Measurements from ENCODE around the gene ALOX5. TPM values are rescaled to one million over a fixed set of nuclear protein-coding genes. Genes with fewer than 3 reads are reported as not detected.

Gene ALOX5
- total and polyA plus RNA-seq, 11 donors: 1.3 to 36.1 (median 5.8) TPM

- H3K27me3 ChIP-seq: no peaks in the 10 kb centered on the region
- DNase-seq (no peak), ATAC-seq (no peak)
- intact Hi-C loops (cut with DNase I): no loop called here
- H3K9me3 ChIP-seq: peaks cover 0 to 22% (median 8%) of the 10 kb centered on the region in 12 donors
- H3K27ac ChIP-seq: no peak overlapping the region
- H3K4me3 ChIP-seq: no peak overlapping the region
- 84 to 97% (median 89%) methylated on average over 7 of the region's 7 CpGs for WGBS, 4 donors
- no peaks in the 10 kb centered on the region for H3K4me1 ChIP-seq
- TF ChIP-seq POLR2A (IDR thresholded peaks at IDR 0.05) (no peak), CTCF (IDR thresholded peaks at IDR 0.05) (no peak)
- peaks cover 0 to 13% (median 3%) of the 10 kb centered on the region in 9 donors for H3K36me3 ChIP-seq
Measured at GRCh38 chr10:45491061-45491460, 117.0 kb downstream of the ALOX5 start.

Other genes with a start within 250 kb of the ALOX5 start
- gene OR13A1, start 58.6 kb upstream of the ALOX5 start, total RNA-seq: under 1 TPM in 2 of 9 donors, not detected in 7; 0.10 to 0.16 TPM
- under 1 TPM in 1 of 2 donors, not detected in 1; 0.04 TPM for gene OR13A1, start 58.6 kb upstream of the ALOX5 start, polyA plus RNA-seq

All from heart left ventricle (tissue), 16 donors.